OCI-LY3 (cell line): ENCODE results near the gene CDC45.

Experiments
- CTCF ChIP-seq: fragments of 200-600, 300-600 bp; sonication (generic); IDR thresholded peaks from 2 replicates; pipeline ENCODE4 v1.5.1; 2014; ENCODE audit warnings: antibody characterized with exemption, low read length, low read depth
- EZH2phosphoT487 ChIP-seq: fragments of 200-600 bp; shearing (Covaris generic); IDR thresholded peaks from 2 replicates; pipeline ENCODE4 v1.6.1; 2018; ENCODE audit warnings: antibody characterized with exemption, mixed run types, low read depth

- TF ChIP-seq CTCF = no peak
- no peak for TF ChIP-seq EZH2phosphoT487
These were observed 88.9 kb downstream of the CDC45 start for GRCh38 chr22:19568337-19569275.
